GM10266 (cell line): ENCODE results near the gene PTTG1IP.

ENCODE experiments used
- DNase-seq: peaks from one replicate; pipeline ENCODE4 v3.0.0; 2012; ENCODE audit errors: extremely low spot score
- CTCF ChIP-seq: IDR thresholded peaks from 2 replicates; pipeline ENCODE4 v1.5.1; 2012; ENCODE audit warnings: mild to moderate bottlenecking, low read depth; ENCODE audit not compliant: control insufficient read depth, insufficient read depth; ENCODE audit errors: missing control alignments

The PTTG1IP gene

GRCh38 chr21:44862869-44863685 is 10.4 kb downstream of the PTTG1IP start:
- no peak for DNase-seq
- no peak for TF ChIP-seq CTCF

- no peak for TF ChIP-seq CTCF
- DNase-seq = no peak
These were observed 14.7 kb downstream of the PTTG1IP start for GRCh38 chr21:44858791-44859190.

GRCh38 chr21:44858291-44858690 is 15.2 kb downstream of the PTTG1IP start:
- DNase-seq = no peak
- TF ChIP-seq CTCF = no peak

GRCh38 chr21:44857127-44857892 is 16.2 kb downstream of the PTTG1IP start:
- no peak for TF ChIP-seq CTCF
- DNase-seq = no peak

- no peak for DNase-seq
- no peak for TF ChIP-seq CTCF
These were observed 17.4 kb downstream of the PTTG1IP start for GRCh38 chr21:44856131-44856530.

- TF ChIP-seq CTCF = no peak
- DNase-seq = no peak
These were observed 17.9 kb downstream of the PTTG1IP start for GRCh38 chr21:44855572-44855971.
